HG03378 (cell line): ENCODE results near the gene ZNF664.

Experiments used
- ATAC-seq: cut with Tn5 transposase; IDR thresholded peaks from one replicate; pipeline ENCODE4 v1.9.1; 2021; ENCODE audit warnings: mild to moderate bottlenecking, moderate library complexity; ENCODE audit not compliant: unreplicated experiment

ZNF664 gene

DNA sequence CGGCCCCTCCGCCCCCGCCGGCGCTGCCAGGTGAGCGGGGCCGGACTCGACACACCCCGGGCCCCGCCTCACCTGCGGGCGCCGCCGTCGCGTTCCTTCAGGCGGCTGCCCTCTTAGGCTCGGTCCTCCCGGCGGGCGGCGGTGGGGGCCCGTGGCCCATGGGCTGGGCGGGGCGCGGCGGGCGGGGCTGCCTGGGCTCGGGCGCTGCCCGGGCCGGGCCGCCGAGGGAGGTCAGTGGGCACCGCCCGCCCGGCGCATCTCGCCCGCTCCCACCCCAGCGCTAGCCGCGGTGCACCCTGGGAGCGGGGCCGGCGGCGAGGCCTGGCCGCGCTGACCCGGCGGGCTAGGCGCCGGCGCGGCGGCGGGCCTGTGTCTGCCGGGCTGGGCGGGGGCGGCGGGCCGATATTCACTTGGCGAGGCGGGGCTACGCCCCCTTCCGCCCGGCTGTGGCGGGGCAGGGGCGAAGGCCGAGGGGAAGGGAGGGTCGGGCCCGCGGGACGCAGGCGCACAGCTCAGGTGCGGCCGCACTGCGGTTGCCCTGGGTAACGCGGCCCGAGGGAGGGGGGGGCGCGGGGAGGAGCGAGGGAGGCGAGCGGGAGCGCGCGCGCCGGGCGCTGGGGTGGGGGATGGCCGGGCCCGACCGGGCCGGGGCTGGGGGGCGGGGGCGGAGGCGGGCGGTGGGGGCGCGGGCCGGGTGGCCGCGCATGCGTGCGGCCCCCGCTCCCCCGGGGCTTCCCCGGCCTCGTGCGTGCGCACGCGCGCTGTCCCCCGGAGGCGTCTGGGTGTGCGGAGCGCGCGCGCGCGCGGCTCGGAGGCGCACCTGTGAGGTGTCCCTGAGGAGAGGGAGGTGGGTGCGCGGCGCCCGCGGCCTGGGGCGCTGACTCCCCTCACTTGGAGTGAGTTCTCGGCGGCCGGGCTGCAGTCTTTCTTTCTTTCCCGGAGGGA, at the start of gene ZNF664, which contains the start of gene CCDC92:
ZNF664 (plus strand) TSS at position 759 of the 945 bp plus-strand sequence. CDS start 38,930 bp downstream, outside the sequence.
CCDC92 (minus strand) TSS at position 375 of the 945 bp plus-strand sequence. CDS start 28,526 bp downstream, outside the sequence.
- ATAC-seq = peak; percentile 64

DNA sequence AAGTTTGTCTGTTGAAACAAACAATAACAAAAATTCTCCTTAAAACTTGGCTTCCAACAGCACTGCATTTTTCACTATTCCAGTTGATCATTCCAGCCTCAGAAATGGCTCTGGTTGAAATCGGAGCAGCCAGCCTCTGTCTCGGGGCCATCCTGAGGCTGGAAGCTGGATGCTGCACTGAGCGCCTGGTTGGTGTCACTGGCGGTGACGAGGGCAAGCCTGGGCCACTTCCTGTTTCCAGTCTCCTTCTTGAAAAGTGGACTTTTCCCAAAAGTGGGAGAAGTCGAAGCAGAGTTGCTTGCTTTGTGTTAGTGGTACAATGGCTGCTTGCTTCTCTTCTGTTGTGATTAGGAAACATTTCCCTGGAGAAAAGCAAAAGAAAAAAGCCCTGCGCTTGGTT, 49.1 kb upstream of the ZNF664 start:
- ATAC-seq = no peak

- ATAC-seq = no peak
These were observed 48.5 kb upstream of the ZNF664 start for GRCh38 chr12:123924539-123924938.

DNA sequence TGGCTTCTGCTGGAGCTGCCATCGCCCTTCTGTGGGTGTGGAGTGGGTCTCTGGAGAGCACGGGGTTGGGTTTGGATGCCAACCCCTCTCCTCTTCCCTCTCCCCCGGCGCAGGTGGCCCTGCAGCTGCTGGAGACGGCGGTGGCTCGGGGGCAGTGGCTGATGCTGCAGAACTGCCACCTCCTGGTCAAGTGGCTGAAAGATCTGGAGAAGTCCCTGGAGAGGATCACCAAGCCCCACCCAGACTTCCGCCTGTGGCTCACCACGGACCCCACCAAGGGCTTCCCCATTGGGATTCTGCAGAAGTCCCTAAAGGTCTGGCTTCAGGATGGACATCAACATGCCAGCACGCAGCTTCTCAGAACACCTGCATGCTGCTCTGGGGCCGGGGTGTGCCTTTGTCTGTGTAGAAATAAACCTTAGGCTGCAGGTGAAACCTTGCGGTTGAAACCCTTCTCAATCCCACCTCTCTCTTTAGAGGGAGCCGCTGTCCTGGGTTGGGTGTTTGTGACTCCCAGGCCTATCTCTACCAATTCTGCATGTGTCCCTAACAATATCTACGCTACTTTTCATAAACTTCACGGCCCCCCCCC, 44.6 kb upstream of the ZNF664 start:
- no peak for ATAC-seq

GRCh38 chr12:123928897-123929296, 44.1 kb upstream of the ZNF664 start:
- ATAC-seq = no peak

- ATAC-seq = no peak
These were observed 43.0 kb upstream of the ZNF664 start for GRCh38 chr12:123929946-123930583.

DNA sequence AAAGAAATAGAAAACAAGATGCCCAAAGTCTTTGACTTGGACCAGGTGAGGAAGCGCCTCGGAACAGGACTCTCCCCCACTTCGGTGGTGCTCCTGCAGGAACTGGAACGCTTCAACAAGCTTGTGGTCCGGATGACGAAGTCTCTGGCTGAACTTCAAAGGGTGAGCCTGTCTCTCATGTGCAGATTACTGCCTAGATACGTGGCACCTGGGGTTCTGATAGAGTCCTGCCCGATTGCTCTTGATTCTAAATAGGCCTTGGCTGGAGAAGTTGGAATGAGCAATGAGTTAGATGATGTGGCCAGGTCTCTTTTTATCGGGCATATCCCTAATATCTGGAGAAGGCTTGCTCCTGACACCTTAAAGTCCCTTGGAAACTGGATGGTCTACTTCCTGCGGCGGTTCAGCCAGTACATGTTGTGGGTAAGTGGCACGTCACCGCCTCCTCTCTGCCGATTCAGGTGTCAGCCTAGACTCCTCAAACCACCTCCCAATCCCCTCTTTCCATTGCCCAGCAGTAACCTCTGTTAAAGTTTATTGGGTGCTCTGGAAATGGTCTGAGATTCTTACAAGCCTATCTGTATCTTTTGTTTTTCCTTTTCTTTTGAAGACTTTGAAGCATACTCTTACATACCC, 41.2 kb upstream of the ZNF664 start:
- no peak for ATAC-seq

DNA sequence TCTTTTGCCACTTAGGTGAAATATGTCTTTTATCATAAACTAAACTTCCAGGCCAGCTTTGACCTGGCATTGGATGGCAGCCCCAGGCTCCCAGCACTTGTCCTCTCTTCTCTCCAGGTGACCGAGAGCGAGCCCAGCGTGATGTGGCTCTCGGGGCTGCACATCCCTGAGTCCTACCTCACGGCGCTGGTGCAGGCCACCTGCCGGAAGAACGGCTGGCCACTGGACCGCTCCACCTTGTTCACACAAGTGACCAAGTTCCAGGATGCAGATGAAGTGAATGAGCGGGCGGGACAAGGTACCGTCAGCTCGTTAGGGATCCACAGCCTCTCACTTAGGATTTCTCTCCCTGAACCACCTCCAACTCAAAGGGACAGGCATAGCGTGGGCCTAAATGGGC, 39.8 kb upstream of the ZNF664 start:
- ATAC-seq = no peak

GRCh38 chr12:123934016-123934620, 38.9 kb upstream of the ZNF664 start:
- ATAC-seq = no peak

GRCh38 chr12:123934829-123935228, 38.2 kb upstream of the ZNF664 start:
- ATAC-seq = no peak

DNA sequence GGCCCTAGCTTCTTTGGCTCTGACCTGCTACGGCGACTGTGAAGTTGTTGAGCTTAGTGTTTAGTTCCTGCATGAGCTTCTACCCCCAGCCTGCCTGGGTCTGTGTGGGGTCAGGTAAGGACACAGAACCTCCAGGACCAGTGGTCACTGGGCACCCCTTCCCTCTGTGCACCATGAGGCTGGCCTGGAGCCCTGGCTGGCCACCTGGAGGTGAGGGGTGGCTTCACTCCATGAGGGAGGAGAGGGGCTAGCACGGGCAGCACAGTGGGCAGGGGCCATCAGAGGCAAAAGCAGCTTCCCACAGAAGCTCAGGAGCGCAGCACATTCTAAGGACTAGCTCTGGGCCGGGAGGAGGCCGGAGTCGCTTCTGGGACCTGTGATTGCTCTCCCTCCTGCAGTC, 37.1 kb upstream of the ZNF664 start:
- no peak for ATAC-seq

- no peak for ATAC-seq
These were observed 36.5 kb upstream of the ZNF664 start for GRCh38 chr12:123936471-123936870.

DNA sequence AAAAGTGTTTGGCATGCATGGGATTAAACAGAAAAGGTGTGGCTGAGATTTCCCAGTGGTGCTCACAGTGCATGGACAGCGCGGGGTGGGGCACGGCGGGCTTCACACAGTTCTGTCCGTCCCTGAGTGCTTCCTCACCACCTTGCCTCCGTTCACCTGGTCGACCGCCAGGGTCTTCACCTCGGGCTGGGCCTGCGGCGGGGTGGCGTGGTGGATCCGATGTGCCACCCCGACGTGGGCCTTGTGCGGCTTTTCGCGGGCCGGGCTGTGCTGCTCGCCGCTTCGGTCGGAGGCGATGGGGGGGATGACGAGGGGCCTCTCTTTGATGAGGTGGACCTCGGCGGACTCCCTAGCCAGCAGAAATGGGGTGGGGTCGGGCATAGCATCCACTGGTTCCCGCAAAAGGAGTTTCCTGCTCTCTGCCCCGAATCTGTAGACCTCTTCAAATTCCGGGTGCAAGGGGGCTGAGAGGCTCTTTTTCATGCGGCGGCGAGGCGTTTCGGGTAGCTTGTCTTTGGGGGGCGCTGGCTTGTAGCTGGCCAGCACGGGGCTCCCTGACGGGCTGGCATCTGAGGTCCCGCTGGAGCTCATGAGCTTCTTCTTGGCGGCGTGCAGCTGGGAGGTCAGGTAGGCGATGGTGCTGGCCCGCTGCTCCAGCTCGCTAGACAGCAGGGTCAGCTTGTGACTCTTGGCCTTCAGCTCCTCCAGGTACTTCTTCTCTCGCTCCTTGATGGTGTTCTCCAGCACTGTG, 35.9 kb upstream of the ZNF664 start:
- ATAC-seq = no peak

- ATAC-seq = no peak
These were observed 35.1 kb upstream of the ZNF664 start for GRCh38 chr12:123937707-123938591.

- ATAC-seq = no peak
These were observed 34.1 kb upstream of the ZNF664 start for GRCh38 chr12:123938679-123939480.

- ATAC-seq = no peak
These were observed 33.0 kb upstream of the ZNF664 start for GRCh38 chr12:123939716-123940626.

- ATAC-seq = no peak
These were observed 32.4 kb upstream of the ZNF664 start for GRCh38 chr12:123940627-123940966.
